Renal cortical epithelial cell (primary cell): ENCODE data around the gene TEX19. TPM values are rescaled to one million over a fixed set of nuclear protein-coding genes. Genes with fewer than 3 reads are reported as not detected.
A peak's percentile ranks its signal among the peaks of the same experiment; 100 is the strongest.

ENCODE experiments used
- DNase-seq: peaks from one replicate; pipeline ENCODE4 v3.0.0-alpha.2; 2011; ENCODE audit warnings: low read depth
- total RNA-seq: library from RNA; depleted of rRNA; stranded (reverse); fragments of >200 nt; gene quantifications from 2 replicates; pipeline ENCODE4 v1.2.3, GENCODE V29; 2014

The TEX19 gene
- total RNA-seq, 1 donor from 2014 or later = 0.05 TPM

- no peak for DNase-seq
These were observed 31.2 kb downstream of the TEX19 start for GRCh38 chr17:82390015-82390859.

DNA sequence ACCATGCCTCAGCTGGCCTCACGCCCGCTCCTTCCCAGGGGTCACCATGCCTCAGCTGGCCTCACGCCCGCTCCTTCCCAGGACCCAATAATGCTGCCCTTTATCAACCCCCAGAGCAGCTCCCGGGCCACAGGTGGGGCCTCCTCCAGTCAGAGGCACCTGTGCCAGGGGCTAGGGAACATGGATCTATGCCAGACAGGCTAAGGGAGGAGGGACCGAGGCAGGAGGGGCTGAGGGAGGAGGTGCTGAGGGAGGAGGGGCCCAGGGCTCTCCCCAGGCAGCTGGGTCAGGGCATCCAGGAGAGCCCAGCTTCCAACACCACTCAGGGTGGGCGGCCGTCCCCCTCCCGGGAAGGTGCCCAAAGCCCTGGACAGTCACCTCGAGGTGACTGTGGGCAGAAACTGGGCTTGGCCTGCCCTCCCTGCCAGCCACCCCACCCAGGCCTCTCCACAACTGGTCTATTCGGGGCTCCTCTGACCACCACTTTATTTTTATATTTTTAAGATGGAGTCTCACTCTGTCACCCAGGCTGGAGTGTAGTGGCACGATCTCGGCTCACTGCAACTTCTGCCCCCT lies 31.9 kb downstream of the TEX19 start:
- DNase-seq = no peak

- no peak for DNase-seq
These were observed 32.5 kb downstream of the TEX19 start for GRCh38 chr17:82391496-82392066.

DNA sequence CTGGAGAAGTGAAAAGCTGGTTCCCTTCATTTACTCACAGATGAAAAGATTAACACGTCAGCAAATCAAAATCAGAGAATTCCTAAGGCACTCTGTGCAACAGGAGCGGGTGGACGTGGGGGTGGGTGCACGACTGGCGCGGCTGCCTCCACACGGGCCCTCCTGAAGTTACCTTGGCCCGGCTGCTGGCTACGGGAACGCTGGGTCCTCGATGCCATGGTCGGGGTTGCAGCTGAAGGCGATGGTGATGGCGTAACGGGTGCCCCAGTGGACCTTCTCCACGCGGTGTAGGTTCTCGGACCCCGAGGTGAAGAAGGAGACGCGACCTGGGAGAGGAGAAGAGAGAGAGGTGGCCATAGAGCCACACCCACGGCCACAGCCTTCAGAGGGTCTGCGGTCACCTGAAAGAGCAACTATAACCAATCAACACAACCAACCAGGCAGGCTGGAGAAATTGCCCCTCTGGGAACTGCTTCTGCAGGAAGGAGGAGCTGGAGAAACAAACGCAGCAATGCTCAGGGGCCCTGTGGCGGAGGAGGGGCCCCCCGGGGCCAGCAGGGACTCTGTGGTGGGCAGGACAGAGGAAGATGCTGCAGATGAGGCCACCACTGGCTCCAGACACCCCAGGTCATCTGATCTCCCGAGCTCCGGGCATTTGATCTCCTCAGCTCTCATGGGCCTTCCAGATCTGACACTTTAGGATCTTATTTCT lies 33.3 kb downstream of the TEX19 start:
- no peak for DNase-seq

GRCh38 chr17:82392941-82393340 lies 33.9 kb downstream of the TEX19 start:
- no peak for DNase-seq

GRCh38 chr17:82394278-82394677 lies 35.2 kb downstream of the TEX19 start:
- DNase-seq = no peak

- no peak for DNase-seq
These were observed 37.8 kb downstream of the TEX19 start for GRCh38 chr17:82396601-82397435.

DNA sequence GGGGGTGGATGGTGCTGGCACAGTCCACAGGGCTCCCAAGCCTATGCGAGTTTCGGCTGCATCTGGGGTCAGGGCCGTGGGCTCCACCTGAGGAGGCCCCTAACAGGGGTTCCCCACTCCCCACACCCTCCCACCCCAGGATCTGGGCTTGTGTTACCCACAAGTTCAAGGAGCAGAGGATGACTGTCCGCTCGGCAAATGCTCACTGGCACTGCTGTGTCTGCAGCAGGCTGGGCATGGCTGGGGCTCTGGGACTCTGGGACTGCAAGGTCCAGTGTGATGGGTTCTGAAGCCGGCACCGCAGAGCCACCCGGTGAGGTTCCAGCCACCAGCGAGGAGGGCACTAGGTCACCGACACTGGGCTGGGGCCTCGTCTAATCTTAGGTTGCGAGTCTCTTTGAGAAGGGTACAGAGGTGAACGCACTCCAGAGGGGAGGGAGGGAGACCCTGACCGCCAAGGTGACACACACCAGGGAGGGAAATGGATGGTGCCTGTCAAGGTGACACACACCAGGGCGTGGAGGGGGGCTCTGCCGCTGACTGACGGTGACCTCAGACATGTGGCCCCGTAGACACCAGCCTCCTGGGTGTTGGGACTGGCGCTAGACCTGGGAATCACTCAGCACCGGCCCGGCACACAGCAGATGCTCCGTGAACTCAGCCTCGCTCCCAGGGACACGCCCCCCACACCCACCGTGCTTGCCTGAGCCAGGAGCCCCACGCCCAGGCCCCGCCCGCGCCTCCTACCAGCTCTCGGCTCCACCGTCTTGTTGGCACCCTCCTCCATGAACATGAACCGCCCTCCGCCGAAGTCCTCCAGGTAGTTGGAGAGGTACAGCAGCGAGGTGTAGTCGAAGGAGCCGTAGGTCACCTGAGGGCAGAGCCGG lies 38.6 kb downstream of the TEX19 start:
- no peak for DNase-seq

- DNase-seq = no peak
These were observed 40.0 kb downstream of the TEX19 start for GRCh38 chr17:82399041-82399441.

GRCh38 chr17:82399601-82400101 lies 40.6 kb downstream of the TEX19 start:
- no peak for DNase-seq

DNA sequence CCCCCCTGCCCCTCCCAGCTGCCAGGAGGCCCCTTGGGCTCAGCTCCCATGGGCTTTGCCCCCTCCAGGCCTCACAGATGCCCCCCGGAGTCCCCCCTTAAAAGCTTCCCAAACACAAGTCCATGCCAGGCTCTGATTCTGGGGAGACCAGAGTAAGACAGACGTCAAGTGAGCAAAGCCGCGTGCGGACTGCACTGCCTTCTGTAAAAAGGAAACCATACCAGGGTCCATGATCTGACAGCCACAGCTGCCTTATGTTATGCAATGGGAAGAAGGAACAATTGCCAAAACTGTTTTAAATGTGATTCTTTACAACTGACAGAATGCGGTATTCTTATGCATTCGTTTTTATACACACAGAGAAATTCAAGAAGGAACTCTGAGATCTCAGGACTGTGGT lies 41.2 kb downstream of the TEX19 start:
- no peak for DNase-seq

GRCh38 chr17:82400830-82401229 lies 41.8 kb downstream of the TEX19 start:
- DNase-seq = no peak

GRCh38 chr17:82402865-82403264 lies 43.8 kb downstream of the TEX19 start:
- peak; percentile 73 for DNase-seq

- DNase-seq = no peak
These were observed 44.9 kb downstream of the TEX19 start for GRCh38 chr17:82403662-82404660.

DNA sequence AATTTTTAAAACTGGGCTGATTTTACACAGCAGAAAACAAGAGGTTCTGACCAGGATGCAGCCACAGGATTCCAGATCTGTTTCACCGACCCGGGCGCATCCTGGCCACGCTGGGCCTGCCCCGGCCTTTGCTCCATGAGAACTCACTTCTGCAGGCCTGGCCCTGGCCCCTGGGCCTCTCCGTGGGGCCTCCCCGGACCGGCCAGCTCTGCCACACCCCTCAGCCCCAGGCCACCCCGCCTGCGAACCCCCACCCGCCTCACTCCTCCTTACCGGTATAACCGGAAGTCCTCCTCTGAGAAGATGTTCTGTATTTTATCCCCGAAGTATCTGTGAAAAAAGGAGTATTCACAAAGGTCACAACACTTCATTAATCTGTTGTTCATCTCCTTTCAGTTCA lies 46.0 kb downstream of the TEX19 start:
- DNase-seq = no peak

GRCh38 chr17:82406131-82406671 lies 47.2 kb downstream of the TEX19 start:
- DNase-seq = no peak

- no peak for DNase-seq
These were observed 48.2 kb downstream of the TEX19 start for GRCh38 chr17:82407255-82407654.

DNA sequence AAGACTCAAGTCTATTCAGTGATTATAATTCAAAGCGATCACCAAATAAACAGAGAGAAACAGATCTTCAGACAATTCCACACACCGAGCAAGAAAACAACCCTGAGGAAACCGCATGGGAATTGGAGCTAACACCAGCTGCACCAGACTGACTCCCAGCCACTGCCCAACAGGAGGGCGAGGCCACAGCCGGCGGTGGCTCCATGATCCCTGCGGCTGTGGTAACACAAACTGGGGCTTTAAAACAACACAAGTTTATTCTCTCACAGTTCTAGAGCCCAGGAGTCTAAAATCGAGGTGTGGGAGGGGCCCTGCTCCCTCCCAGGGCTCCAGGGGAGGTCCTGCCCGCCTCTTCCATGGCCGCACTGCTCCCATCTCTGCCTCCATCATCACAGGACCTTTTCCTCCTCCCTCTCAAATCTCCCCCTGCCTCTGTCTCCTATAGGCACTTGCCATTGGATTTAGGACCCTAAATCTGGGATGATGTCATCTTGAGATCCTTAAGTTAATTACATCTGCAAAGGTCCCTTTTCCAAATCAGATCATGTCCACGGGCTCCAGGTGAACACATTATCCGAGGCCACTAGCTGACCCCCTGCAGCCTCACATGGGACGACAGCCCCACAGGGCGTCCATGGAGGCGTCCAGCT lies 49.4 kb downstream of the TEX19 start:
- DNase-seq = no peak
